Measurements from ENCODE around the gene GDPD5.

The GDPD5 gene, protein sequence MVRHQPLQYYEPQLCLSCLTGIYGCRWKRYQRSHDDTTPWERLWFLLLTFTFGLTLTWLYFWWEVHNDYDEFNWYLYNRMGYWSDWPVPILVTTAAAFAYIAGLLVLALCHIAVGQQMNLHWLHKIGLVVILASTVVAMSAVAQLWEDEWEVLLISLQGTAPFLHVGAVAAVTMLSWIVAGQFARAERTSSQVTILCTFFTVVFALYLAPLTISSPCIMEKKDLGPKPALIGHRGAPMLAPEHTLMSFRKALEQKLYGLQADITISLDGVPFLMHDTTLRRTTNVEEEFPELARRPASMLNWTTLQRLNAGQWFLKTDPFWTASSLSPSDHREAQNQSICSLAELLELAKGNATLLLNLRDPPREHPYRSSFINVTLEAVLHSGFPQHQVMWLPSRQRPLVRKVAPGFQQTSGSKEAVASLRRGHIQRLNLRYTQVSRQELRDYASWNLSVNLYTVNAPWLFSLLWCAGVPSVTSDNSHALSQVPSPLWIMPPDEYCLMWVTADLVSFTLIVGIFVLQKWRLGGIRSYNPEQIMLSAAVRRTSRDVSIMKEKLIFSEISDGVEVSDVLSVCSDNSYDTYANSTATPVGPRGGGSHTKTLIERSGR

GRCh38 chr11:75525433-75526191 is at the start of gene GDPD5:
TSS of gene GDPD5 (minus strand) at chr11:75525941. CDS start at chr11:75477735, 48,206 bp downstream.
- DNase-seq, result peak; percentile 90

GRCh38 chr11:75574698-75575602 is 49.2 kb upstream of the GDPD5 start:
- DNase-seq, result no peak

DNA sequence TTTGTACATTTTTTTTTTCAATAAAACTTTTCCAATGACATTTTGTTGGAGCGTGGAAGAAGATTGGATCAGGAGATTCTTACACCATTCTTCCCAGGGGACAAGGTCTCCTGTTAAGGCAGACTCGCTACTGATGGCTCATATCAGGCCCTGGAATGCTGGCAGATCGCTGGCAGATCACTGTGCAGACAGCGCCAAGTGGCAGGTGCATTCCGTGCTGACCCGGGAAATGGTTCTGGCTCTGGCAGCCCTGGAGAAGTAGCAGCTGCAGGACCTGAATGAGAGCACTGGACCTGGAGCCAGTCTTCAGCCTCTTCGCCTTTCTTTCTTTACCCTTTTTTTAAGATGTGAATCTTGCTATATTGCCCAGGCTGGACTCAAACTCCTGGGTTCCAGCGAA is 47.0 kb upstream of the GDPD5 start:
- DNase-seq, result no peak

DNA sequence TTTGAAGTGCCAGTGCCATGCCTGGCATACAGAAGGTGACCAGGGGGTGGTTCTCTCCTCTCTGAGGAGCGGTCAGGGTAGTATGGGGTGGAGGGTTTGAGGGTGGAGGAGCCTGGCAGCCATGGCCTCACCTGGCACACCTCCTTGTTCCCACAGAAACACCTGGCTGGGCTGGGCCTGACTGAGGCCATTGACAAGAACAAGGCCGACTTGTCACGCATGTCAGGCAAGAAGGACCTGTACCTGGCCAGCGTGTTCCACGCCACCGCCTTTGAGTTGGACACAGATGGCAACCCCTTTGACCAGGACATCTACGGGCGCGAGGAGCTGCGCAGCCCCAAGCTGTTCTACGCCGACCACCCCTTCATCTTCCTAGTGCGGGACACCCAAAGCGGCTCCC is 45.9 kb upstream of the GDPD5 start:
- DNase-seq, result no peak

GRCh38 chr11:75570559-75571139 is 44.9 kb upstream of the GDPD5 start:
- DNase-seq, result no peak

- no peak for DNase-seq
These were observed 43.0 kb upstream of the GDPD5 start for GRCh38 chr11:75568616-75569219.

DNA sequence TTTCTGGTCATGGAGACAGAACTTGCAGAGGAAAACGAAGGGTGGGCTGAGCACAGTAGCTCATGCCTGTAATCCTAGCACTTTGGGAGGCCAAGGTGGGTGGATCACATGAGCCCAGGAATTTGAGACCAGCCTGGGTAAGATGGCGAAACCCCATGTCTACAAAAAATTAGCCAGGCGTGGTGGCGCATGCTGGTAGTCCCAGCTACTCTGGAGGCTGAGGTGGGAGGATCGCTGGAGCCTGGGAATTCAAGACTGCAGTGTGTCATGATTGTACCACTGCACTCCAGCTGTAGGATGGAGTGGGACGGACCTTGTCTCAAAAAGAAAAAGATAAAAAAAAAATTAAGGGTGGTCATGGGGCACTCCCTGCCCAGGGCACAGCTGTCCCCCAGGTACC is 42.2 kb upstream of the GDPD5 start:
- DNase-seq, result no peak

- no peak for DNase-seq
These were observed 41.1 kb upstream of the GDPD5 start for GRCh38 chr11:75566763-75567279.

DNA sequence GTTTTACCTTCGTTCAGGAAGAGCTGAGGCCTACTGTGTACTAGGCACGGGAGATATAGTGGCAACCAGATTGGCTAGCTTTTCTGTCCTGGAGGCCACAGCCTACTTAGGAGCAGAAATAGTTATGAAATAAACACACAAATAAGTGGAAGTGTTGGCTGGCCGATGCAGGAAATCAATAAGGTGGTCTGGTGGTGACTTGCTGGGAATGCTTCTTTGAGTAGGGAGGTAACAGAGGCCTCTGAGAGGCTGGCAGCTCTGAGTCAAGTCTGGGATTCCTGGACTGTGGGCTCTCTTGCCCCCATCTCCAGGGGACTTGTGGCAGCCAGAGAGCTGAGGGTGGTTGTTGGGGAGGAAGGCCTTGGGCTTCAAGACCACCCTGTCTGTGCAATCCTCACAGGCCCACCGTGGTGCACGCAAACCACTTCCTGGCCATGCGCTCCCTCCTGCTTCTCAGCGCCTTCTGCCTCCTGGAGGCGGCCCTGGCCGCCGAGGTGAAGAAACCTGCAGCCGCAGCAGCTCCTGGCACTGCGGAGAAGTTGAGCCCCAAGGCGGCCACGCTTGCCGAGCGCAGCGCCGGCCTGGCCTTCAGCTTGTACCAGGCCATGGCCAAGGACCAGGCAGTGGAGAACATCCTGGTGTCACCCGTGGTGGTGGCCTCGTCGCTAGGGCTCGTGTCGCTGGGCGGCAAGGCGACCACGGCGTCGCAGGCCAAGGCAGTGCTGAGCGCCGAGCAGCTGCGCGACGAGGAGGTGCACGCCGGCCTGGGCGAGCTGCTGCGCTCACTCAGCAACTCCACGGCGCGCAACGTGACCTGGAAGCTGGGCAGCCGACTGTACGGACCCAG is 40.4 kb upstream of the GDPD5 start:
- DNase-seq, result no peak

GRCh38 chr11:75565221-75565814 is 39.6 kb upstream of the GDPD5 start:
- DNase-seq, result no peak

GRCh38 chr11:75563978-75564552 is 38.3 kb upstream of the GDPD5 start:
- DNase-seq, result no peak

- no peak for DNase-seq
These were observed 37.8 kb upstream of the GDPD5 start for GRCh38 chr11:75563501-75563977.

DNA sequence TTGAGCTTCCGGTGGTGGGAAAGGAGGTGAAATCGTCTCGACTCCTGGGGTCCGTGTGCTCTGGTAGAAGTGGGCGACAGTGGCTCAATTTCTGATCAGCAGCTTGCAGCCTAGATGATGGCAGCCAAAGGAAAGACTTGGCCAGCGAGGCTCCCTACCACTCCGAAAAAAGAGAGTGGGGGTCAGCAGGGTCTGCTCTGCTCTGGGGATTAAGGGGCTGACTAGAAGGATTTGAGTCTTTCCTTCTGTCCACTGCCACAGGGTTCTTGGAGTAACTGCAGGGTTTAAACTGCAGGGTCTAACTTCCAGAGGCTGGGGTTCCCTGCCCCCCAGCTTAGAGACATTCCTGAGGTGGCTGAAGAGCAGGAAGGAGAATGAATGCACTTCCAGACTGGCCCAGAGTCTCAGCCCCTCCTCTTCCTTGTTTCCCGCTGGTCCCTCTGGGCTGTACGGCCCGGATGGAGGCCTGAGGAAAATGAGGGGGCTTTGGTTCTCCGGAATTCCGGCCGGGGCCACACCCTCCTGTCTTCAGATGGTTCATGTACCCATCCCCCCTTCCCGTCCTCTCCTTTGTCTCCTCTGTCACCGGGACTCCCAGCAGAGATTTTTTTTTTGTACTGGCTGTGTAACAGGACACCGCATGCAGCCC is 37.2 kb upstream of the GDPD5 start:
- no peak for DNase-seq

DNA sequence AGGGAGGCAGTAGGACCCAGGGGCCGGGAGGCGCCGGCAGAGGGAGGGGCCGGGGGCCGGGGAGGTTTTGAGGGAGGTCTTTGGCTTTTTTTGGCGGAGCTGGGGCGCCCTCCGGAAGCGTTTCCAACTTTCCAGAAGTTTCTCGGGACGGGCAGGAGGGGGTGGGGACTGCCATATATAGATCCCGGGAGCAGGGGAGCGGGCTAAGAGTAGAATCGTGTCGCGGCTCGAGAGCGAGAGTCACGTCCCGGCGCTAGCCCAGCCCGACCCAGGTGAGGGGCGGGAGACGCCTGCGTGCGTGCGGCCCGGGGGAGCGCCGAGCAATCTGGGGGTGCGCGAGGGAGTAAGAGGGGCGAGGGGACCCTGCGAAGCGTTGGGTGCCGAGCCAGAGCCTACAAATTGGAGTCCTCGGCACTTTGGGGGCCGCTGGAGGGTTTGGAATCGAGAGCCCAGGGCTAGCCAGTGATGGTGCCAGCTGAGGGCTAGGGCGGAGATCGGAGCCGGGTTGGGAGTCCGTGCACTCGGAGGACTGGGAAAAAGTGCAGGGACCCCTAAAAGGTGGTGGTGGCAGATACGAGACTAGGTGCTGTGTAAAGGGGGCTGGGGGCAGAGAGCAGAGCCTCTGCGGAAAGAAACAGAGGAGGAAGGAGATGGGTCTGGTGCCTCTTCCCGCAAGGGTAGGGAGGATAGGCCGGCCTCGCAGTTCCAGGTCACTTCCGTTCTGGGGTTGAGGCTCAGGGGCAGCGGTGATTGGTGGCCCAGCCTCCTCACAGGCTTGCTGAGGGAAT is 36.5 kb upstream of the GDPD5 start, which contains the start of gene SERPINH1:
Gene SERPINH1, plus strand, starts transcription at position 206 of the 788 bp plus-strand sequence. CDS start 4,097 bp downstream, outside the sequence.
- peak; percentile 63 for DNase-seq

GRCh38 chr11:75561426-75562047 is 35.8 kb upstream of the GDPD5 start:
- DNase-seq, result no peak

GRCh38 chr11:75560644-75561043 is 34.9 kb upstream of the GDPD5 start:
- DNase-seq, result no peak
